A673 (cell line): Measurements from ENCODE around the gene PCDH19. TPM values are rescaled to one million over a fixed set of nuclear protein-coding genes. Genes with fewer than 3 reads are reported as not detected.

Experiments used
- BruUV-seq: library from RNA; stranded (reverse); fragments of 400-500 nt; replicated peaks from 2 replicates; lab custom pipeline; 2021; lab: Mats Ljungman, UMichigan
- CTCF ChIA-PET: fragments of 300-600 bp; sonication (Branson Sonifier 250); formaldehyde crosslinking; loops from one replicate; lab custom pipeline; 2022; ENCODE audit warnings: antibody characterized with exemption; lab: Charles Lee
- POLR2A ChIA-PET: fragments of 300-600 bp; sonication (Branson Sonifier 250); formaldehyde crosslinking; loops from one replicate; lab custom pipeline; 2022; ENCODE audit warnings: antibody characterized with exemption; ENCODE audit not compliant: low non-redundant PET; lab: Charles Lee
- DNase-seq: peaks from one replicate; pipeline ENCODE4 v3.0.0-alpha.2; 2015; ENCODE audit warnings: low spot score
- H3K27ac ChIP-seq: fragments of 200-600 bp; sonication (generic); 2 replicates; pipeline ENCODE4 v1.5.1; 2016; ENCODE audit warnings: mixed run types, low read depth, mild to moderate bottlenecking, mixed read lengths, antibody characterized with exemption, low read length; ENCODE audit not compliant: poor library complexity, severe bottlenecking
- H3K27me3 ChIP-seq: fragments of 200-600 bp; sonication (generic); replicated peaks from 2 replicates; pipeline ENCODE4 v1.6.1; 2017; ENCODE audit warnings: mixed run types, low read depth, mild to moderate bottlenecking, mixed read lengths, antibody characterized with exemption, low read length; ENCODE audit not compliant: insufficient read depth, poor library complexity
- H3K36me3 ChIP-seq: fragments of 200-600 bp; sonication (generic); 2 replicates; pipeline ENCODE4 v1.6.1; 2016; ENCODE audit warnings: mixed run types, mild to moderate bottlenecking, mixed read lengths, antibody characterized with exemption, low read length; ENCODE audit not compliant: insufficient read depth, poor library complexity, severe bottlenecking
- H3K4me1 ChIP-seq: fragments of 200-600 bp; sonication (generic); 2 replicates; pipeline ENCODE4 v1.6.1; 2017; ENCODE audit warnings: mixed run types, mild to moderate bottlenecking, mixed read lengths, antibody characterized with exemption, low read length; ENCODE audit not compliant: insufficient read depth, poor library complexity, severe bottlenecking
- H3K4me3 ChIP-seq: fragments of 200-600 bp; sonication (generic); 2 replicates; pipeline ENCODE4 v1.5.1; 2016; ENCODE audit warnings: low read depth, mixed run types, mild to moderate bottlenecking, mixed read lengths, low read length; ENCODE audit not compliant: poor library complexity, severe bottlenecking
- H3K9me3 ChIP-seq: fragments of 200-600 bp; sonication (generic); 2 replicates; pipeline ENCODE4 v1.6.1; 2016; ENCODE audit warnings: mixed run types, low read depth, mild to moderate bottlenecking, mixed read lengths, antibody characterized with exemption, low read length; ENCODE audit not compliant: poor library complexity, severe bottlenecking
- CTCF ChIP-seq: fragments of 300-800, 200-600 bp; sonication (generic); conservative IDR thresholded peaks from 2 replicates; pipeline ENCODE4 v1.5.1; 2017; ENCODE audit warnings: low read depth, mild to moderate bottlenecking, antibody characterized with exemption, low read length, moderate library complexity, mixed read lengths
- EZH2 ChIP-seq: fragments of 200-600 bp; sonication (generic); IDR thresholded peaks from 2 replicates; pipeline ENCODE4 v1.6.1; 2017; ENCODE audit warnings: borderline replicate concordance, low read depth, mild to moderate bottlenecking, mixed read lengths, antibody characterized with exemption, low read length; ENCODE audit not compliant: poor library complexity, severe bottlenecking
- intact Hi-C: fragments of 100-400 bp; cut with micrococcal nuclease; formaldehyde crosslinking; loops from one replicate; pipeline ENCODE4 v1.10.0; 2022; ENCODE audit not compliant: unreplicated experiment
- total RNA-seq: library from RNA; stranded (reverse); gene quantifications from 2 replicates; pipeline ENCODE4 v1.2.3, GENCODE V29; 2021

PCDH19 gene
- total RNA-seq, 1 experiment from 2014 or later, result 0.80 TPM

GRCh38 chrX:100379388-100379986 is 30.6 kb downstream of the PCDH19 start:
- CTCF ChIA-PET, result interaction anchor here (0.7 kb wide), 1 partner anchor 12 kb away, joined by 3 read pairs; no protein-coding TSS in a partner anchor
- Histone ChIP-seq H3K4me1 (no peaks in the 10 kb centered on the region), H3K4me3 (no peak overlapping the region), H3K9me3 (no peaks in the 10 kb centered on the region), H3K36me3 (no peaks in the 10 kb centered on the region), H3K27ac (no peak overlapping the region), H3K27me3 (no peaks in the 10 kb centered on the region)
- no TSS peak for BruUV-seq
- POLR2A ChIA-PET, result interaction anchor here (0.6 kb wide), 1 partner anchor 212 kb away, joined by 3 read pairs; no protein-coding TSS in a partner anchor
- intact Hi-C loops, result no loop called here
- DNase-seq, result peak; percentile 37
- no peak for TF ChIP-seq EZH2
- peak; percentile 74 for TF ChIP-seq CTCF

- POLR2A ChIA-PET, result no interaction called here
- H3K27ac ChIP-seq, result no peak overlapping the region
- no peaks in the 10 kb centered on the region for H3K9me3 ChIP-seq
- H3K4me3 ChIP-seq, result no peak overlapping the region
- intact Hi-C loops, result no loop called here
- TF ChIP-seq CTCF, result no peak
- TF ChIP-seq EZH2, result no peak
- H3K36me3 ChIP-seq, result no peaks in the 10 kb centered on the region
- CTCF ChIA-PET, result no interaction called here
- H3K27me3 ChIP-seq, result no peaks in the 10 kb centered on the region
- no peaks in the 10 kb centered on the region for H3K4me1 ChIP-seq
- DNase-seq, result no peak
- BruUV-seq, result no TSS peak
These were observed 32.2 kb downstream of the PCDH19 start for GRCh38 chrX:100377826-100378225.

- Histone ChIP-seq H3K36me3 (no peaks in the 10 kb centered on the region), H3K4me3 (no peak overlapping the region), H3K27ac (no peak overlapping the region), H3K4me1 (no peaks in the 10 kb centered on the region), H3K27me3 (no peaks in the 10 kb centered on the region), H3K9me3 (no peaks in the 10 kb centered on the region)
- CTCF ChIA-PET, result no interaction called here
- no peak for TF ChIP-seq EZH2
- TF ChIP-seq CTCF, result no peak
- intact Hi-C loops, result no loop called here
- BruUV-seq, result no TSS peak
- POLR2A ChIA-PET, result no interaction called here
- DNase-seq, result no peak
These were observed 33.5 kb downstream of the PCDH19 start for GRCh38 chrX:100376576-100376975.
